OCI-LY1 (cell line): Measurements from ENCODE around the gene ANXA3.

Experiments used
- H2AFZ ChIP-seq: fragments of 200-600 bp; sonication (generic), shearing (Covaris generic); 2 replicates; pipeline ENCODE4 v1.6.0; 2014; ENCODE audit warnings: antibody characterized with exemption, mild to moderate bottlenecking, low read length
- H3F3A ChIP-seq: fragments of 200-600 bp; sonication (generic), shearing (Covaris generic); 2 replicates; pipeline ENCODE4 v1.6.0; 2014; ENCODE audit warnings: mild to moderate bottlenecking, antibody characterized with exemption, low read length, moderate library complexity; ENCODE audit not compliant: insufficient read depth
- H3K27ac ChIP-seq: fragments of 200-600 bp; sonication (generic); 2 replicates; pipeline ENCODE4 v1.5.1; 2014; ENCODE audit warnings: low read length, mixed run types, mild to moderate bottlenecking, low read depth; ENCODE audit not compliant: poor library complexity, severe bottlenecking
- H3K27me3 ChIP-seq: fragments of 200-600 bp; sonication (generic); 2 replicates; pipeline ENCODE4 v1.6.0; 2014; ENCODE audit warnings: antibody characterized with exemption, mild to moderate bottlenecking, low read length, moderate library complexity; ENCODE audit not compliant: insufficient read depth
- H3K36me3 ChIP-seq: fragments of 200-600 bp; sonication (generic); 2 replicates; pipeline ENCODE4 v1.6.1; 2014; ENCODE audit warnings: mild to moderate bottlenecking, antibody characterized with exemption, low read length, moderate library complexity, mixed read lengths; ENCODE audit not compliant: insufficient read depth
- H3K4me1 ChIP-seq: fragments of 200-600 bp; sonication (generic); 2 replicates; pipeline ENCODE4 v1.5.1; 2014; ENCODE audit warnings: mild to moderate bottlenecking, low read length, moderate library complexity; ENCODE audit not compliant: insufficient read depth, severe bottlenecking
- H3K4me2 ChIP-seq: fragments of 200-600 bp; sonication (generic), shearing (Covaris generic); 2 replicates; pipeline ENCODE4 v1.6.1; 2014; ENCODE audit warnings: low read length
- H3K4me3 ChIP-seq: fragments of 200-600 bp; sonication (generic); 2 replicates; pipeline ENCODE4 v1.5.1; 2014; ENCODE audit warnings: low read length, low read depth, mild to moderate bottlenecking, mixed read lengths; ENCODE audit not compliant: poor library complexity, severe bottlenecking
- H3K79me2 ChIP-seq: fragments of 200-600 bp; shearing (Covaris generic); 2 replicates; pipeline ENCODE4 v1.6.1; 2016; ENCODE audit warnings: mixed run types, low read length, mixed read lengths; ENCODE audit not compliant: insufficient read depth
- H3K9ac ChIP-seq: fragments of 200-600 bp; sonication (generic), shearing (Covaris generic); 2 replicates; pipeline ENCODE4 v1.6.1; 2014; ENCODE audit warnings: mild to moderate bottlenecking, low read length, mixed read lengths
- H3K9me2 ChIP-seq: fragments of 200-600 bp; sonication (generic), shearing (Covaris generic); 2 replicates; pipeline ENCODE4 v1.6.1; 2014; ENCODE audit warnings: low read depth, mild to moderate bottlenecking, low read length, mixed read lengths
- H3K9me3 ChIP-seq: fragments of 200-600 bp; shearing (Covaris generic); 2 replicates; pipeline ENCODE4 v1.6.1; 2014; ENCODE audit warnings: low read length, mixed read lengths
- H4K20me1 ChIP-seq: fragments of 200-600 bp; sonication (generic), shearing (Covaris generic); 2 replicates; pipeline ENCODE4 v1.6.0; 2016; ENCODE audit warnings: mild to moderate bottlenecking, low read length; ENCODE audit not compliant: insufficient read depth
- EZH2 ChIP-seq: fragments of 200-600 bp; sonication (generic), shearing (Covaris generic); IDR thresholded peaks from 2 replicates; pipeline ENCODE4 v1.8.0; 2017; ENCODE audit warnings: borderline replicate concordance, mixed run types, mild to moderate bottlenecking, antibody characterized with exemption, low read length, moderate library complexity, mixed read lengths
- TF ChIP-seq, protein P1 (sequence below): fragments of 200-600 bp; sonication (generic), shearing (Covaris generic); IDR thresholded peaks from 2 replicates; pipeline ENCODE4 v1.5.1; 2017; ENCODE audit warnings: mild to moderate bottlenecking, antibody characterized with exemption, low read length, moderate library complexity, mixed read lengths

The ANXA3 gene

DNA sequence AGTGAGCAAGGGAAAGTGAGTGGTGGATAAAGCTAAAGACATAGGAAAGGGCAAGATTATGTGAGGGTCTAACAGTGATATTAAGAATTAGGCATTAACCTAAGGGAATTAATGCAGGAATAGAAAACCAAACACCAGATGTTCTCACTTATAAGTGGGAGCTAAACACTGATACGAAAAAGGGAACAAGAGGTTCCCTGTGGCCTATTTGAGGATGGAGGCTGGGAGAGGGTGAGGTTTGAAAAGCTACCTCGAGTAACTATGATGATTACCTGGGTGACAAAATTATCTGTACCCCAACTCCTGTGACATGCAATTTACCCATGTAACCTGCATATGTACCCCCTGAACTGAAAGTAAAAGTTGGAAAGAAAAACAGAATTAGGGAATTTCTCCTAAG lies 79.0 kb downstream of the ANXA3 start:
- no peaks in the 10 kb centered on the region for H3K9me2 ChIP-seq
- H3K9me3 ChIP-seq = no peaks in the 10 kb centered on the region
- H3K36me3 ChIP-seq = no peaks in the 10 kb centered on the region
- no peaks in the 10 kb centered on the region for H3F3A ChIP-seq
- no peak overlapping the region for H3K4me3 ChIP-seq
- H4K20me1 ChIP-seq = no peaks in the 10 kb centered on the region
- no peak overlapping the region for H3K4me2 ChIP-seq
- no peaks in the 10 kb centered on the region for H3K27me3 ChIP-seq
- no peaks in the 10 kb centered on the region for H3K79me2 ChIP-seq
- no peak overlapping the region for H3K27ac ChIP-seq
- H2AFZ ChIP-seq = no peak overlapping the region
- TF ChIP-seq, protein P1, sequence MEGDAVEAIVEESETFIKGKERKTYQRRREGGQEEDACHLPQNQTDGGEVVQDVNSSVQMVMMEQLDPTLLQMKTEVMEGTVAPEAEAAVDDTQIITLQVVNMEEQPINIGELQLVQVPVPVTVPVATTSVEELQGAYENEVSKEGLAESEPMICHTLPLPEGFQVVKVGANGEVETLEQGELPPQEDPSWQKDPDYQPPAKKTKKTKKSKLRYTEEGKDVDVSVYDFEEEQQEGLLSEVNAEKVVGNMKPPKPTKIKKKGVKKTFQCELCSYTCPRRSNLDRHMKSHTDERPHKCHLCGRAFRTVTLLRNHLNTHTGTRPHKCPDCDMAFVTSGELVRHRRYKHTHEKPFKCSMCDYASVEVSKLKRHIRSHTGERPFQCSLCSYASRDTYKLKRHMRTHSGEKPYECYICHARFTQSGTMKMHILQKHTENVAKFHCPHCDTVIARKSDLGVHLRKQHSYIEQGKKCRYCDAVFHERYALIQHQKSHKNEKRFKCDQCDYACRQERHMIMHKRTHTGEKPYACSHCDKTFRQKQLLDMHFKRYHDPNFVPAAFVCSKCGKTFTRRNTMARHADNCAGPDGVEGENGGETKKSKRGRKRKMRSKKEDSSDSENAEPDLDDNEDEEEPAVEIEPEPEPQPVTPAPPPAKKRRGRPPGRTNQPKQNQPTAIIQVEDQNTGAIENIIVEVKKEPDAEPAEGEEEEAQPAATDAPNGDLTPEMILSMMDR = no peak
- TF ChIP-seq EZH2 = no peak
- H3K9ac ChIP-seq = no peak overlapping the region
- peaks cover 13% of the 10 kb centered on the region for H3K4me1 ChIP-seq

DNA sequence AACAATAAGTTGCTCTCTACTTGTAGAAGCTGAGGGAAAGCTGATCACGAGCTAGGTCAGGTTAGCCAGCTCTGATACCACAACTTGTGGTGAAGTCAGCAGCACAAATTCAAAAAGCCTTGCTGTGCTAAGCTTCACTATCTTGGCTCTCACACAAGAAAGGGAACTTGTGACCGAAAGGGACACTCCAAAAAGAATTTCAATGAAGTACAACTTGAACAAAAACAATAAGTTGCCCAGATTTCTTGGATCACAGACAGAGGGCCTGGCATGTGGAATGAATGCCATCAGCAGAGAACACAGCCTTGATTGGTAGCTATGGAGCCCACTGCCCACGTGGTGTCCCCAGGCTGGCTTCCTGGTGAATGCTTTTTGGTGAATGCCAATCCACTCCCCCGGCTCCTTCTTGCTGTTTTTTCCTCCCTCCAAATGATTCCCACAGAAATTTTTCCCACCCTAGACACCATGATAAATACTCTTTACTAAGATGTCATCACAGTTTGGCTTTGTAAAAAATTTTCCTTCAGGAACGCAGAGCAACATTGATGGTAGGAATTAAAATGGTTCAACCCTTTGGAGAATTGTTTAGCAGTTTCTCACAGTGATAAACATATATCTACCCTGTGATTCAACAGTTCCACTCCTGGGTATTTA lies 82.6 kb downstream of the ANXA3 start:
- Histone ChIP-seq H4K20me1 (no peaks in the 10 kb centered on the region), H3K9ac (no peak overlapping the region), H2AFZ (no peak overlapping the region), H3K4me1 (peaks cover 21% of the 10 kb centered on the region), H3K27me3 (no peaks in the 10 kb centered on the region), H3K4me2 (no peak overlapping the region), H3K9me3 (no peaks in the 10 kb centered on the region), H3K9me2 (no peaks in the 10 kb centered on the region), H3K79me2 (no peaks in the 10 kb centered on the region), H3F3A (no peaks in the 10 kb centered on the region), H3K4me3 (no peak overlapping the region), H3K27ac (no peak overlapping the region), H3K36me3 (no peaks in the 10 kb centered on the region)
- TF ChIP-seq EZH2 = no peak
- TF ChIP-seq, protein P1 = no peak

DNA sequence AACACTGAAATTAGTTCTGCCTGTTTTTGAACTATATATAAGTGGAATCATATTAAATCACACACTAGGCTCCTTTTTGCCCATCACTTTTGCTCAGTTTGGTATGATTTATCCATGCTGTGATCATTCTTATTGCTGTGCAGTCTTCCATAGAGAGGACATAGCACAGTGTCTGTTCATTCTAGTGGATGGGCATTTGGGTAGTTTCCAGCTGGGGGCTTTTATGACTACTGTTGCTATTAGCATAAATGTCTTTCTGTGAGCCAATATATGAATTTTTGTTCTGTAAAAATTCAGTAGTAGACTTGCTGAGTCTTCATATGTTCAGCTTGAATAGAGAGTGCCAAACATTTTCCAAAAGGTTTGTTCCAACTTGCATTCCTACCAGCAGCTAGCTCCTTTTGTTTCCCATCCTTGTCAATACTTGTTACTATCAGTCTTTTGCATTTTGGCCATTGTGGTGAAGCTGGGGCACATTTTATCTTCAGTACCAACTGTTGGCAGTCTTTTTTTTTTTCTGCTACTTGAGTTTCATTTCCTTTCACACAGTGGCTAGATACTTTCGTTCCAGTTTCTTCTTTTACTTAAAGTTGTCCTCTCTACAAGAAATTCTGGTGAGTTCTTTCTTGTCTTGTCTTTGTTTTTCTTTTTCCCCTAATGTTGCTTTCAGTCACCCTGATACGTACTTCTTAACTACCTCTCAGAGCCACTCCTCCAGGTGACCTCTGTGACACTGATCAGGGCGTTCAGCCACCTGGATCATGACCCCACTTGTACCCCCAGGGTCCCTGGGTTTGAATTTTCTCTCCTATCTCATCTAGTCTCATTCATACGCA lies 87.0 kb downstream of the ANXA3 start:
- no peaks in the 10 kb centered on the region for H3K79me2 ChIP-seq

More for the DNA sequence above, 87.0 kb downstream of the ANXA3 start:
- H3K4me2 ChIP-seq = no peak overlapping the region
- peaks cover 11% of the 10 kb centered on the region for H3K4me1 ChIP-seq
- H3K9ac ChIP-seq = no peak overlapping the region
- no peak overlapping the region for H3K27ac ChIP-seq
- H3K36me3 ChIP-seq = no peaks in the 10 kb centered on the region
- H3F3A ChIP-seq = no peaks in the 10 kb centered on the region
- H3K9me2 ChIP-seq = no peaks in the 10 kb centered on the region
- no peak overlapping the region for H2AFZ ChIP-seq
- H3K9me3 ChIP-seq = no peaks in the 10 kb centered on the region
- TF ChIP-seq, protein P1 = no peak
- TF ChIP-seq EZH2 = no peak
- no peaks in the 10 kb centered on the region for H4K20me1 ChIP-seq
- H3K4me3 ChIP-seq = no peak overlapping the region
- no peaks in the 10 kb centered on the region for H3K27me3 ChIP-seq
